Stimulated activated CD4-positive, alpha-beta T cell treated with anti-CD3 and anti-CD28 coated beads, Interleukin-12 subunit alpha, Interleukin-12 subunit beta, amount 100 ng/mL, for 4 hours (primary cell): ENCODE results near the gene TMEM147.

Source experiments
- DNase-seq: peaks from one replicate; pipeline ENCODE4 v3.0.0-alpha.2; 2020

Gene TMEM147

GRCh38 chr19:35545001-35545854 lies at the start of gene TMEM147:
Gene TMEM147 (plus strand): TSS chr19:35545626. CDS start chr19:35545740, 114 bp downstream.
- DNase-seq, result peak; percentile 85

- DNase-seq, result no peak
Measured at GRCh38 chr19:35497406-35497805, 48.0 kb upstream of the TMEM147 start.

GRCh38 chr19:35498220-35498619 lies 47.2 kb upstream of the TMEM147 start:
- no peak for DNase-seq

GRCh38 chr19:35498984-35499527 lies 46.4 kb upstream of the TMEM147 start:
- DNase-seq, result no peak

GRCh38 chr19:35500611-35501010 lies 44.8 kb upstream of the TMEM147 start:
- DNase-seq, result no peak

- DNase-seq, result no peak
Measured at GRCh38 chr19:35501684-35502083, 43.7 kb upstream of the TMEM147 start.

GRCh38 chr19:35502751-35503150 lies 42.7 kb upstream of the TMEM147 start:
- DNase-seq, result no peak

GRCh38 chr19:35506011-35506410 lies 39.4 kb upstream of the TMEM147 start:
- no peak for DNase-seq

GRCh38 chr19:35507561-35507960 lies 37.9 kb upstream of the TMEM147 start:
- no peak for DNase-seq

GRCh38 chr19:35508129-35508528 lies 37.3 kb upstream of the TMEM147 start:
- DNase-seq, result no peak

GRCh38 chr19:35509018-35509652 lies 36.3 kb upstream of the TMEM147 start:
- DNase-seq, result peak; percentile 25

- DNase-seq, result peak; percentile 76
Measured at GRCh38 chr19:35509861-35510625, 35.4 kb upstream of the TMEM147 start.

- no peak for DNase-seq
Measured at GRCh38 chr19:35510626-35510964, 34.8 kb upstream of the TMEM147 start.

GRCh38 chr19:35511337-35511736 lies 34.1 kb upstream of the TMEM147 start:
- no peak for DNase-seq

- no peak for DNase-seq
Measured at GRCh38 chr19:35512831-35513627, 32.4 kb upstream of the TMEM147 start.

GRCh38 chr19:35513628-35514281 lies 31.7 kb upstream of the TMEM147 start, which contains the start of gene DMKN:
Gene DMKN (minus strand): TSS chr19:35513649. CDS start chr19:35513475, 174 bp downstream.
- DNase-seq, result no peak

GRCh38 chr19:35514282-35514809 lies 31.1 kb upstream of the TMEM147 start:
- no peak for DNase-seq

- DNase-seq, result no peak
Measured at GRCh38 chr19:35516310-35516709, 29.1 kb upstream of the TMEM147 start.

- DNase-seq, result no peak
Measured at GRCh38 chr19:35517342-35517741, 28.1 kb upstream of the TMEM147 start.

- DNase-seq, result no peak
Measured at GRCh38 chr19:35518313-35518712, 27.1 kb upstream of the TMEM147 start.

GRCh38 chr19:35519291-35519690 lies 26.1 kb upstream of the TMEM147 start:
- no peak for DNase-seq
